ENCODE measurements around the gene FKBP9.

The FKBP9 gene

DNA sequence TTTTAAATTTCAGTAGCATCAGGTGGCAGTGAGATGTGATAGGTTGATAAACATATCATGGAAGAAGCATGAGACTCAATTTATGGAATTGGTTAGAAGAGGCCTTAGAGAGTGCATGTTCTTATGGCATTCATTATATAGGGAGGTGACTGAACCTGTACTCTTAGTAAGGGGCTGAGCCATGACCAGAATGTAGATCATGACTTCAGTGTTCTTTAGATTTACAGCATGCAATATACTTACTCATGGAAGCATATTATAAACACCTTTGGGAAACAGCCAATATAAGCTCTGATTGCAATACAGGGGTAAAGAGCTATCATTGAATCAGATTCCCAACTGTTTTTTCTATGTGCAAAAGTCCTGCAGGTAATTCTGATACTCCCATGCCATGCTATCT lies 55.1 kb downstream of the FKBP9 start:
- no peak for DNase-seq

DNA sequence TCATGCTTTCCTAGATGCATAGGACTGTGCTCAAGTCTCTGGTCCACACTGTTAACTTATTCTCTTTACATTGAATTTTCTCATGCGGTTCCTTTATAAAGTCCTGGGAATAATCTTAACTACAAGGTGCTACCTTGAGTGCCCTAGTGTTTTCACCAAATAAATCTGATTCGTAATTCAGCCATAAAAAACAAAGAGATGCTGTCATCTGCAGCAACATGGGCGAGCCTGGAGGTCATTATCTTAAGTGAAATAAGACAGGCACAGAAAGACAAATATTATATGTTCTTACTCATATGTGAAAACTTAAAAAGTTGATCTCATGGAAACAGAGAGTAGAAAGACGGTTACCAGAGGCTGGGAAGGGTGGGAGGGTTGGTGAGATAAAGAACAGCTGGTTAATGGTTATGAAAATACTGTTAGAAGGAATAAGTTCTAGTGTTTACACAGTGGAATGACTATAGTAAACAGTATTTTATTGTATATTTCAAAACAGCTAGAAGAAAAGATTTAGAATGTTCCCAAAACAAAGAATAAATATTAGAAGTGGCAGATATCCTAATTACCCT lies 67.0 kb downstream of the FKBP9 start:
- DNase-seq, result no peak

DNA sequence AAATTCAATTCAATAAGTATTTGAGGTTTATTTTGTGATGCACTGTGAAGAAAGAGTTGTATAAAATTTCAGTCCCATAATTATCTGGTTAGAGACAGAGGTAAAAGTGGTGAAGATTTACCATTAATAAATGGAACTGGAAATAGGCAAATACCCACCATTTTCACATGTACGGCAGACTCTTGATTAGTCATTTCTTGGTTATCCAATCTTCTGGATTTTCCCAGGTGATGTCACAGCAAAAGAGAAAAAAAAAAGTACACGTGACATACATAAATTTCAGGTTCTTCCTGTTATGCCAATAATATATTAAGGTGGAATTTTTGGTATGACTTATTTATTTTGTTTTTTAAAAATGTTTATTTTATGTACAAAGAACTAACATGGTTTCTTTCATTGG lies 78.5 kb downstream of the FKBP9 start:
- DNase-seq, result no peak

DNA sequence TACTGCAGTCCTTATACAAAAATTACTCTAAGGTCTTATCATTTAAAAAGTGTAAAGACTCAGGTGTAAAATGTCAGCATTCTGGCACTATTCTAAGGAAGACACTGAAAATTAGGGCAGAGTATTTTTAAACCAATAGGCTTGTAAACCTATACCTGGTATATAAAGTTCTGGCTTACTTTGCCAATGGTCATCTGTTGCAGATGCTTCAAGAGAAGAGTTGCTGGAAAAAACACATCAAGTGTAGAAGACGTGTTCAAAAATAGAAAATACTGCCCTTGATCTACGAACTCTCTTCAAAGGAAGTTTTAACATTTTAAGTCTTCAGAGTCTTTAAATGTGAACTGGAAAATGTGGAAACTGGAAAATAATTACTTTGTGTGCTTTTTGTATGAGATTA lies 81.4 kb downstream of the FKBP9 start:
- no peak for DNase-seq

DNA sequence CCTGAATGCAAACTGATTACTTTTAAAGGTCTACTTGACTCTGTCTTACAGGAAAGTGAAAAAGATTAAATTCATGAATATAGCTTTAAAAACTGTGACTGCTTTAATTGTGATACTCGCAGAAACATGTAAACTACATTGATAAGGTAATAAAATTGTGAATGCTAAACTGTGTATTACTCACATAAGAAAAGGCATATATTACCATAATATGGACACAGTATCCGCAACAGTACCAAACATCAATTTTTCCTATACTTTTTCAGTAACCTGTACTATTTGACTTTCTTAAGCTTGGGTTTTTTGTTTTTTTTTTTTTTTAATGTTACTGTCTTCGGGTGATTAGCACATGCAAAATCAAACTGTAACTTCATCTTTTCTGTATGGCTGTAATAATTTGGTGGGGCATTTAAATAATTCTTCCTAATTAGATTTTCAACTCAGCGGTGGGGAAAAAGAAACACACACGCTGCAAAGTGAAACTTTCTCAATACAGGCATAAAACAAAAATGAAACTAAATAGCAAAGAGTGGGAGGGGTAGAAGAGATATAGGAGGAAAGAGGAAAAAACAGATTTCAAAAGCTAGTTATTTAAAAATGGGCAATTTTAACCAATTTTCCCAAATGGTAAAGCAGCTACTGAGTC lies 82.1 kb downstream of the FKBP9 start:
- no peak for DNase-seq

DNA sequence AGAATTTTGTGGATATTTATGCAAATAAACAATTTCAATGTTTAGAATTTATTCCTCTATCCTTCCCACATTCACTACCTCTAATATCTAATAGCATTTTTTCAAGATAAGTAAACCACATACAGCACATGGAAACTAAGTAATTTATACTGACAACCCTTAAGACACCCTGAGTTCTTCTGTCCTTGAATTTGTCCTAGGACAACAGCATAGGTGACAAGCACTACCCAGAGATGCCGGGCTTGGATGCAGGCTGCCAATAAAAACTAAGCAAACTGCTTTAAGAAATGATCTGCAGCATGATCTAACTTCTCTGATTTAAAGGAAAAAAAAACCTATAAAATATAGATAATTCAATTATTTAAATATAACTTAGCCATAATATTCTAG lies 82.7 kb downstream of the FKBP9 start:
- no peak for DNase-seq

DNA sequence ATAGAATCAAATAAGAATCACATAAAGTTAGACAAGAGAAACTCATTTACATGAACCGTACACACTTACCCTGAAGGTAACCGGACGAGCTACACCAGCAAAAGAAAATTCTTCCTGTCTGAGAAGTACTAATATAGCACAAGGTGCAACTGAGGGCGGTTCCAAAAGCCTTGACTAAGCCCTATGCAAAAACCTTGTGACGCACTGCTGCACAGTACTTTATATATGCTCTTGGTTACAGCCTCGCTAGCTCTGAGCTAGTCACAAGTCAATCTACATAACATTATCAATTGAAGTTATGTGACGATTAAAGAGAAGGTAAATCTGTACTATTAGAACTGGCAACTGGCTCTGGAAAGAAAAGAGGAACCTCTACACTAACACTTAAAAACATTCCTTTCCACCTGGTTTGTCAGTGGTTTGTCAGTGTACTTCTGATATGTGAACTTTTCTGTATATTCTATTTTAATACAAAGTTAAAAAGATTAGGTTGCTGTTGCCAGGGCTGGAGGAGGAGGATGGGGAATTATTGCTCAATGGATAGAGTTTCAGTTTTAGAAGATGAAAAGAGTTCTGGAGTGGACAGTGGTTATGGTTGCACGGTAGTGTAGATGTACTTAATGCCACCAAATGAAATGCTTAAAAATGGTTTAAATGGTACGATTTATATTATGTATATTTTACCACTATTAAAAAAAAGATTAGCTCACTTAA lies 83.7 kb downstream of the FKBP9 start:
- peak; percentile 44 for DNase-seq

DNA sequence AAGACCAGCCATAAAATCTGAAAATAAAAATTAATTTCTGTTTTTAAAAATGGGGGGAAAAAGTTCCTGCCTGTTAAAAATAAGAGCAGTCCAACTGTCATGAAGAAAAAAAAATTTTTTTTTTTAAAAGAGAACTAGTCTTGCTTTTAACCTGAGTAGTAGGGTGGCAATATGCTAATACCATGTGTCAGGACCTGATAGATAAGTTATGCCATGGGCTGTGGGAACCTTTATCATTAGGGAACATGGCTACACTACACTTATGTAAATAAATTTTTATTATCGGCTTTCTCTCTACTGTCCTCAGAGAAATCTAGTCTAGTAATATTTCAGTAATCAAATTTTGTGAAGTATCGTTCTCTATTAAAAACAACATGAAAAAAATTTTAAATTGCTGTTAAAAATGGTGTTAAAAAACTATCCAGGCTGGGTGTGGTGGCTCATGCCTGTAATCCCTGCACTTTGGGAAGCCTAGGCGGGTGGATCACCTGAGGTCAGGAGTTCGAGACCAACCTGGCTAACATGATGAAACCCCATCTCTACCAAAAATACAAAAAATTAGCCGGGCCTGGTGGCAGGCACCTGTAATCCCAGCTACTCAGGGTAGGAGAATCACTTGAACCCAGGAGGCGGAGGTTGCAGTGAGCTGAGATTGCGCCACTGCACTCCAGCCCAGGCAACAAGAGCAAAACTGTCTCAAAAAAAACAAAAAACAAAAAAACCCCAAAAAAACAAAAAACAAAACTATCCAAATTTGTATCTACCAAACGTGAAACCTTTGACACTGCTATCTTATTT lies 84.6 kb downstream of the FKBP9 start:
- DNase-seq, result no peak

DNA sequence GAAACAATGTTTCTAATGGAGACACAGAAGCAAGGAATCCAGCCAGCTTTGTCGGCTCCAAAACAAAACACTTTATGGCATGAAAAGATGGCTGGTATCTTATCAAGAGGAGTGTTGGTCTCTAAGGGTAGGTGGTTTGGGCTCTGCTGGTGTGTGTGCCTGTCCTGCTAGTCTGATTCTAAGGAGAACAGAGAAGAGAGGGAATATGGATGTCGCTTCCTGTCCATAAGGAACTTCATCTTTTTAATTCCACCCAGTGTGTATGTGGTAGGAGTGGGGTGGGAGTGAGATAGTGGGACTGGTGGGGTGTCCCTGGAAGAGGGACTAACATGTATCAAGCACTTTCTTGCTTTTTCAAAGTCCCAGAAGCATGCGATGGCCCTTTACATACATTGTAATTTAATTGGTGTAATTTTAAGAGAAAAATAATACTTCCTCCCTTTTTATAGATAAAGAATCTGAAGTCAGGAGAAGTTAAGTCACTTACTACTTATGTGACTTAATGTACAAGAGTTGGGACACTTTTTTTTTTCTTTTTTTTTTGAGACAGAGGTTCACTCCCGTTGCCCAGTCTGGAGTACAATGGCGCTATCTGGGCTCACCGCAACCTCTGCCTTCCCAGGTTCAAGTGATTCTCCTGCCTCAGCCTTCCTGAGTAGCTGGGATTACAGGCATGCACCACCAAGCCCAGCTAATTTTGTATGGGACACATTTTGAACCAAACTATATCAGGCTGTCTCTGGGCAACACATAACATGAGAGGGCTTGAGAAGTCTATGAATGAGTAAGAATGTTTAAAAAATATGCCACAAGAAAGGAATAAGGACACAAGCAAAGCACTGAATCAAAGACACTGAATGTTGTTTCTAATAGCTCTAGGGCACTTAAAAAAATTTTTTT lies 86.5 kb downstream of the FKBP9 start:
- no peak for DNase-seq

DNA sequence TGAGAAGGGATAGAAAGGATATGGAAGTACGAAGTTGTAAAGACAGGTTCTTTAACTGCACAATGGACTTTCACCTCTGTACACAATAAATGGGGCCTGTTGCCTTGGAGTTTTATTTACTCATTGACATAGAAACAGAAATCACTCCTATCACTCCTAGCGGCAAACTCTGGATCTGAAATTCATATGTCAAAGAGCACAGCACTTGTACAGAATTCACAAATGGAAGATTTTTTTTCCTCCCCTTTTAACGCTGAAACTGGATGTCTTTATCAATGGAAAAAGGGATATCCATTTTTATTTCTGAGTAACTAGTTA lies 87.1 kb downstream of the FKBP9 start:
- DNase-seq, result no peak

DNA sequence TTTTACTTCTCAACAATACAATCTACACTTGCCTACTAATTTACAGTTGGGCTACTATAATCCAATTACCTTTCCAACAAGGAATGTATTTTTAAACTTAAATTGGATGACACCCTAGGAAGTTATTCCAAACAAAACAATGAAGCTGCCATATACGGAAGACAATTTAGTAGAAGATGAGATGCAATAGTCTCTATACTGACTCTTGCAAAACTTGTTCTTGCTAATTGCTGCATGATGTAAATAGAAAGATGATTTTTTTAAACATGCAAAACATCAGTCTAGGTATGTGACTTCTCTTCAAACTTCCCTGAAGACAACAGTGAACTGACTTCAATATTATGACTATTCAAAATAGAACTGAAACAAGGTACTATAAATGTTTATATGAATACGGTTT lies 87.7 kb downstream of the FKBP9 start:
- no peak for DNase-seq

DNA sequence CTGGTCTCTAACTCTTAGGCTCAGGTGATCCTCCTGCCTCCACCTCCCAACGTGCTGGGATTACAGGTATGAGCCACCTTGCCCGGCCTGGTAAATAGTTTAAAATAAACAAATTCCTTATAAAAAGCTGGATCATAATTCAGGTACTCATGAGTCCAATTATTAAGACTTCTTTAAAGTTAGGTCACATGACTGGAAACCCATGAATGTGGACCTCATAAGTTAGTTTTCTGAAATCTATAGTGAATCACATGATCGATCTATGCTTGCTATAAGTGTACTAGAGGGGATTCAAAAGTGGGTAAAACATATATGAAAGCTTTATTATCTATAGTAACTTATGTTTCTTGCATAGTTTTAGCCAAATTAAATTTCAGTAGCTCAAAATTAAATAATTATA lies 91.0 kb downstream of the FKBP9 start:
- no peak for DNase-seq

DNA sequence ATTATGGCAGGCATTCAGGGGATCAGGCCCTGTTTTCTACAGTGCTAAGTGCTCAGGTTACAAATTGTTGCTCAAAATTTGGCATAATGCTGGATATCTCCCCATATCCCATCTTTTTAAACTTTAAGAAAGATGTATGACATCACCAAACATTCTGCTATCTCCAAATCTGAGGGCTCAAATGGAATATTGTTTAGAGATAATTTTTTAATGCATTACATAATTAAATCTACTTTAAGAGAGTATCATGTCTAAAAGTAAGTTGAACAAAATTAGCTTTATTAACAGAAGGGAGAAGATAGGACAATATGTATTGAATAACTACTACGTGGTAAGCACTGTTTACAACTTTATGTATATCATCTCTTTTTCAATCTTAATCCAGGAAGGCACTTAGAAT lies 91.5 kb downstream of the FKBP9 start:
- no peak for DNase-seq

DNA sequence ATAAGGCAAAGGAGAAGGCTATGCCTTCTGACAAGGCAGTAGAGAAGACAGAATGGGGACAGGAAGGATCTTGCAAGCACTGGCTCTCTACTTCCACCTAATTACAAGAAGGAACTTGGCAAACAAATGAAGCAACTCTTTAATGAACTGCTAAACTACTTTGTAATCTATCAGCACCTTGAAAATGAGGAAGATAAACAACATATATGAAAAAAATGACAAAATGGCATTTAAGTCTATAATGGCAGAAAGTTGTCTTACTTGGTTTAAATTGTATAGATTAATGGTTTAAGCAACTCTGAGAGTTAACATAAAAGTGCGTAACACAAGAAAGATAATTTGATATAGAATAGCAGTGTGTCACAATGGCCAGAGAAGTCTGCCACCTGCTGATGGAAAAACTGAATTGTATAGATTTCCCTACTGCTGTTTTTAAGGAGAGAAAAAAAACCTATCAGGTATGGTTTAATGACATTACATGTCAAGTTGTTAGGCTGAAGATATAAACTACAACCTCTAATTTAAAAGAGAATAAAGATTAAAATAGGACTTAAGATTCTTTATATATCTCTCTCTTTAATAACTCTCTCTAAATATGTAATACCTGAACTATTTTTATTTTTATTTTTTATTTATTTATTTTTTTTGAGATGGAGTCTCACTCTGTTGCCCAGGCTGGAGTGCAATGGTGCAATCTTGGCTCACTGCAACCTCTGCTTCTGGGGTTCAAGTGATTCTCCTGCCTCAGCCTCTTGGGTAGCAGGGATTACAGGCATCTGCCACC lies 93.5 kb downstream of the FKBP9 start:
- no peak for DNase-seq

DNA sequence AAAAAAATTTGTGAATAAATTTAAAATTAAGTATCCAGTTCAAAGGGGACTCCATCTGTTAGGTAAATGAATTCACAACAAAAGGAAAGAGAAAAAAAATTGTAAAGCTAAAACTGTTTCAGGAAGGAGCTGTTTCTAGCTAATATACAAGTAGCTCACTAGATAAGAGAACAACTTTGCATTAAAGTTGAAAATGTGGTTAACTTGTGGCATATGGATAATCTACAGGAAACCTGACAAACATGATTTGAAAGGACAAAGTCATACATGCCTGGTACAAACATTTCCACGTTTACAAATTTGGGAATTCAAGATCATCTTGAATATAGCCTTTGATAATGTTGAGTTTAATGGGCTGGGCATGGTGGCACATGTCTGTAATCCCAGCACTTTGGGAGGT lies 96.5 kb downstream of the FKBP9 start:
- DNase-seq, result no peak

DNA sequence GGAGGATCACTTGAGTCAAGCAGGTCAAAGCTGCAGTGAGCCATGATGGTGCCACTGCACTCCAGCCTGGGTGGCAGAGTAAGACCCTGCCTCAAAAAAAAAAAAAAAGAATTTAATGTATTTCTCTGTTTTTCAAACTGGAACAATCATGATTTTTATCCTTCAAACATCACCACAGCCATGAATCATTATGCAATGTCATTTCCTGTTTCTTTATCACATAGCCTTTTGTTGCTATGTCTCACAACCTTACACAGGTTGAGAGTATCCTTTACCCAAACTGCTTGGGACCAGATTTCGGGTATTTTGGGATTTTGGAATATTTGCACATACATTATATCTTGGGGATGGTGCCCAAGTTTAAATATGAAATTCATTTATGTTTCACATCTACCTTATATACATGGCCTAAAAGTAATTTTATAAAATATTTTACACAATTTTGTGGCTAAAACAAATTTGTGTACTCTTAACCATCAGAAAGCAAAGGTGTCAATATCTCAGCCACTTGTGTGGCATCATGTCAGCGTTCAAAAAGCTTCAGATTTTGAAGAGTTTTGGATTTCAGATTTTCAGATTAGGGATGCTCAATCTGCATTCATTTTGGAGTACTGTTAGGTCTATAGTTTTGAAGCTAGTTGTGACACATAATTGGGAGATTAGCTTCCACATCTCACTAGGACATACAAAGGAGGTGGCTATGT lies 97.2 kb downstream of the FKBP9 start:
- no peak for DNase-seq

DNA sequence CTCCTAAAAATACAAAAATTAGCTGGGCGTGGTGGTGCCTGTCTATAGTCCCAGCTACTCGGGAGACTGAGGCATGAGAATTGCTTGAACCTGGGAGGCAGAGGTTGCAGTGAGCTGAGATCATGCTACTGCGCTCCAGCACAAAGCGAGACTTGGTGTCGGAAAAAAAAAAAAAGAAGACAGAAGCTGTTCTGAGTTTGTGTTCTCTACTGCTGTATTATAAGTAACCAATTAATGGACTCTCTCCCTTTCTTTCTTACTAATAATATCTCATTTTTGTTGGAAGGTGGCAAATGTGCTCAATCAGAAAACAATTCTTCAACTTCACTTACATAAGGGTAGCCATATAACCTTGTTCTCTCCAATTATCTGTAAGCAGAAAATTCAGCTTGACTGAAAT lies 97.9 kb downstream of the FKBP9 start:
- DNase-seq, result no peak
